Activated T-cell treated with anti-CD3 and anti-CD28 coated beads, Interleukin-2, amount 50 U/mL, for 72 hours (primary cell): ENCODE measurements around the gene ILF2. TPM values are rescaled to one million over a fixed set of nuclear protein-coding genes. Genes with fewer than 3 reads are reported as not detected.
"Not testable (repeated sequence)": the region's sequence is repeated elsewhere in the genome, so short reads cannot be mapped to it uniquely, and the experiment has no call there.

Experiments
- ATAC-seq, 2 donors: fragments of 150-1000 bp; cut with Tn5 transposase; replicated peaks in 1 of 2; 2 replicates each; pipeline ENCODE4 v1.10.0; 2021; ENCODE audit warnings: moderate library complexity in 2 of 2, mild to moderate bottlenecking in 1 of 2
- DNase-seq, 2 donors: peaks; one replicate each; pipeline ENCODE4 v3.0.0; 2021 to 2022; ENCODE audit warnings: mixed read lengths in 1 of 2
- H3K27ac Mint-ChIP-seq: one replicate; pipeline ENCODE4 v1.8.0; 2022; ENCODE audit warnings: mild to moderate bottlenecking, moderate library complexity, mixed read lengths
- H3K27me3 Mint-ChIP-seq: one replicate; pipeline ENCODE4 v1.8.0; 2022; ENCODE audit warnings: low read depth, mixed read lengths
- H3K36me3 Mint-ChIP-seq, 2 donors: one replicate each; pipeline ENCODE4 v1.8.0; 2022; ENCODE audit warnings: mixed read lengths in 2 of 2, mild to moderate bottlenecking in 1 of 2; ENCODE audit not compliant: insufficient read depth in 2 of 2
- H3K4me1 Mint-ChIP-seq: one replicate; pipeline ENCODE4 v1.8.0; 2022; ENCODE audit warnings: low read depth, mixed read lengths
- H3K4me3 Mint-ChIP-seq, 2 donors: one replicate each; pipeline ENCODE4 v1.8.0; 2022; ENCODE audit warnings: mild to moderate bottlenecking in 2 of 2, mixed read lengths in 2 of 2, moderate library complexity in 2 of 2
- H3K9me3 Mint-ChIP-seq, 2 donors: one replicate each; pipeline ENCODE4 v1.8.0; 2022; ENCODE audit warnings: mixed read lengths in 2 of 2
- total RNA-seq, 2 donors: library from RNA; stranded (reverse); gene quantifications; one replicate each; pipeline ENCODE4 v1.2.3, GENCODE V29; 2022

The ILF2 gene
- total RNA-seq = 100 to 1,000 TPM; 245 to 312 TPM

DNA sequence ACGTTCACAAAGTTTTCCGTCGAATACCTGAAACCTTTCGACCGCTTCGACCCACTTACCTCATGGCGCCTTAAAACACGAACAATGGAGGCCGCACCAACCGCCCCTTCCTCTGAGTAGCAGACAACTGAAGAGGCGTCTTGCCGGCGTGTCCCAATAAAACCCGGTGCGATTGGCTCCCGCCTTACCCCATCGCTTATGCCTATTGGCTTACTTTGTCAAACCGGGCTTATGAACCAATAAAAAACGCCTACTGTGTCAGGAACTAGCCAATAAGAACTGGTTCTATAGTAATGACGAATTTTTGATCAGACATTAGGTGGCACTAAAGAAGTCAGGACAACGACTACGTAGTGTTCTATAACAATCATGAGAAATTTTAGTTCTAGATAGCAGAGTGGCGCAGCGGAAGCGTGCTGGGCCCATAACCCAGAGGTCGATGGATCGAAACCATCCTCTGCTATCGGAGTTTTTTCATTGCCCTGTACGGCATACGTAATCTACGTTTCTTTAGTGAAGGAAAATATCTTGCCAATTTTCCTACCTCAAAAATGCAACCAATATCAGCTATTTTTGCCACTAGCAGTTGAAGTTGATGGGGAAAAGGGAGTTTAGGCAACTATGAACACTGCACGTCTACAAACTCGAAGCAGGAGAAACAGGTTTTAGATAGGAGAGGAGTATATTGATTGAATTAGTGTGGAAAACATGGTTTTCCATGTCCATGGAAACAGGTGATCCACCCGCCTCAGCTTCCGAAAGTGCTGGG is at the start of gene ILF2:
Gene ILF2 (minus strand): TSS at position 135 of the 769 bp plus-strand sequence. CDS start 71 bp downstream, at position 64.
- DNase-seq = peak; percentile 94 to 97
- Mint-ChIP-seq H3K4me3 (no peak within 1 kb of the TSS), H3K27me3 (no peaks in the 10 kb centered on the region), H3K36me3 (peaks cover 19 to 37% of the 10 kb centered on the region in 2 donors), H3K27ac (peak within 1 kb of the TSS; percentile 86), H3K4me1 (peaks cover 12% of the 10 kb centered on the region), H3K9me3 (no peaks in the 10 kb centered on the region)
- peak; percentile 91 to 94 for ATAC-seq

DNA sequence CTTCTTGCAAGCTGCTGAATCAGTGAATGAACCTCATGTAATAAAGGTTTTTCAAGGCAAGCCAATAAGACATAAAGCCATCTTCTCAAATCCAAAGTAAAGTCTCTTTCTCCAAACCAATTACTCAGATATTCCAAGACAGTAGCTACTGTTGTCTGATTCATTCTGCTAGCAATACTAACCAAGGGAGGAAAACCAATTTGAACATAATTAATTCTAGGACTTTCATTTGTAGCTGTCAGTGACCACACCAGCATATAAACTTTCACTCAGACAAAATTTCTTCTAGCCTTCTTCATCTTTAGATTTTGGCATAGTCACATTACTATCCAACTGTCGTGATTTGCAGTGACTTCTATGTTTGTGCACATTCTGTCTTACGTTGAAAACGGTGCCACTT is 46.5 kb upstream of the ILF2 start:
- DNase-seq (no peak), ATAC-seq (peak; percentile 89 to 92)
- Mint-ChIP-seq H3K9me3 (no peaks in the 10 kb centered on the region), H3K27me3 (no peaks in the 10 kb centered on the region), H3K36me3 (no peaks in the 10 kb centered on the region), H3K4me3 (no peak overlapping the region), H3K4me1 (peaks cover 16% of the 10 kb centered on the region), H3K27ac (no peak overlapping the region)

DNA sequence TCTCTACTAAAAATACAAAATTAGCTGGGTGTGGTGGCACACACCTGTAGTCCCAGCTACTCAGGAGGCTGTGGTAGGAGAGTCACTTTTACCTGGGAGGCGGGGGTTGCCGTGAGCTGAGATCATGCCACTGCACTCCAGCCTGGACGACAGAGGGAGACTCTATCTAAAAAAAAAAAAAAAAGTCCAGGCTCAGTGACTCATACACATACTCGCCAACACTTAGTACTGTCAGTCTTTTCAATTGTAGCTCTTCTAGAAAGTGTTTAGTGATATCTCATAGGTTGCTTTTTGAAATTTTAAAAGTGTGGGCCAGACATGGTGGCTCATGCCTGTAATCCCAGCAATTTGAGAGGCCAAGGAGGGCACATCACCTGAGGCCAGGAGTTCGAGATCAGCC is 45.4 kb upstream of the ILF2 start:
- peaks cover 16% of the 10 kb centered on the region for H3K4me1 Mint-ChIP-seq
- not testable (repeated sequence) for H3K27ac Mint-ChIP-seq, ATAC-seq, DNase-seq, H3K9me3 Mint-ChIP-seq, H3K36me3 Mint-ChIP-seq, H3K4me3 Mint-ChIP-seq, H3K27me3 Mint-ChIP-seq

DNA sequence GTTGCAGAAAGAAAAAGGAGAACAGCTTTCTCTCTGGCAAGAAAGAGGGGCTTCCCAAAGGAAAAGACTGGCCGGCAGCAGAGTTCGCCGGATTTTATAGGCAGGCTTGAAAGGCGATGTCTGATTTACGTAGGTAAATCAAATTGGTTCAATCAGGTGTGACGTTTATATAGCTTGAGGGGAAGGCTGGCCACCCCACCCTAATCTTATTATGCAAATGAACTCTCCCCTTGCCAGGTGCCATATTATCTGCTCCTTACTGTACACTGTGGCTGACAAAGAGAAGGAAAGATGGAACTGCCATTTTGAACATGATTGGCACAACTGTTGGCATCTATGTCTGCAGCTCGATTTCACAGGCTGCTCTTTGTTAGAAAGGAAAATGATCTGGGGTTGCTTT is 40.2 kb upstream of the ILF2 start:
- H3K36me3 Mint-ChIP-seq = no peaks in the 10 kb centered on the region
- H3K4me1 Mint-ChIP-seq = no peaks in the 10 kb centered on the region
- H3K9me3 Mint-ChIP-seq = no peaks in the 10 kb centered on the region
- no peak for DNase-seq
- no peak overlapping the region for H3K4me3 Mint-ChIP-seq
- no peak for ATAC-seq
- no peak overlapping the region for H3K27ac Mint-ChIP-seq
- no peaks in the 10 kb centered on the region for H3K27me3 Mint-ChIP-seq

DNA sequence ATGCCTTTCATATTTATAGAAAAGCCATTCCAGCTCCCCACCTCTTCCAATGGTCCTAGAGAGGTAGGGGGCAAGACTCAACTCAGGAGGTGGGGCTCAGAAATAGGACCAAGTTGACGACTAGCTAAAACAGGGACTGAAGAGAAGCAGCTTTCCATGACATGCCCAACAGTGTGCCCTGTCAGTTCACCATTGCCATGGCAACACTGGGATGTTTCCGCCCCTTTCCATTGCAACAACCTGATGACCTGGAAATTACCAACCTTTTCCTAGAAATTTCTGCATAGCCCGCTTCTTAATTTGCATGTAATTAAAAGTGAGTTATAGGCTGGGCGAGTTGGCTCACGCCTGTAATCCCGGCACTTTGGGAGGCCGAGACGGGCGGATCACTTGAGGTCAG is 34.7 kb upstream of the ILF2 start:
- ATAC-seq (no peak), DNase-seq (no peak)
- H3K4me3 Mint-ChIP-seq = no peak overlapping the region
- H3K27me3 Mint-ChIP-seq = no peaks in the 10 kb centered on the region
- no peaks in the 10 kb centered on the region for H3K4me1 Mint-ChIP-seq
- no peaks in the 10 kb centered on the region for H3K36me3 Mint-ChIP-seq
- no peak overlapping the region for H3K27ac Mint-ChIP-seq
- H3K9me3 Mint-ChIP-seq = no peaks in the 10 kb centered on the region

DNA sequence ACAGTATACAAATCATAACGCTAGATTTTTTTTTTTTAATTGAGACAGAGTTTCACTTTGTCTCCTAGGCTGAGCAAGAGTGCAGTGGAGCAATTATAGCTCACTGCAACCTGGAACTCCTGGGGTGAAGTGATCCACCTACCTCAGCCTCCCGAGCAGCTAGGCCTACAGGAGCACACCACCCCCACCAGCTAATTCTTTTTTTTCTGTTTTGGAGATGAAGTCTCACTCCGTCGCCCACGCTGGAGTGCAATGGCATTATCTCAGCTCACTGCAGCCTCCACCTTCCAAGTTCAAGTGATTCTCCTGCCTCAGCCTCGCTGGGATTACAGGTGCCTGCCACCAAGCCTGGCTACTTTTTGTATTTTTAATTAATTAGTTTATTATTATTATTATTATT is 29.0 kb upstream of the ILF2 start:
- Mint-ChIP-seq H3K27me3 (no peaks in the 10 kb centered on the region), H3K4me3 (no peak overlapping the region), H3K4me1 (no peaks in the 10 kb centered on the region), H3K36me3 (no peaks in the 10 kb centered on the region), H3K9me3 (no peaks in the 10 kb centered on the region), H3K27ac (no peak overlapping the region)
- DNase-seq = no peak
- no peak for ATAC-seq

DNA sequence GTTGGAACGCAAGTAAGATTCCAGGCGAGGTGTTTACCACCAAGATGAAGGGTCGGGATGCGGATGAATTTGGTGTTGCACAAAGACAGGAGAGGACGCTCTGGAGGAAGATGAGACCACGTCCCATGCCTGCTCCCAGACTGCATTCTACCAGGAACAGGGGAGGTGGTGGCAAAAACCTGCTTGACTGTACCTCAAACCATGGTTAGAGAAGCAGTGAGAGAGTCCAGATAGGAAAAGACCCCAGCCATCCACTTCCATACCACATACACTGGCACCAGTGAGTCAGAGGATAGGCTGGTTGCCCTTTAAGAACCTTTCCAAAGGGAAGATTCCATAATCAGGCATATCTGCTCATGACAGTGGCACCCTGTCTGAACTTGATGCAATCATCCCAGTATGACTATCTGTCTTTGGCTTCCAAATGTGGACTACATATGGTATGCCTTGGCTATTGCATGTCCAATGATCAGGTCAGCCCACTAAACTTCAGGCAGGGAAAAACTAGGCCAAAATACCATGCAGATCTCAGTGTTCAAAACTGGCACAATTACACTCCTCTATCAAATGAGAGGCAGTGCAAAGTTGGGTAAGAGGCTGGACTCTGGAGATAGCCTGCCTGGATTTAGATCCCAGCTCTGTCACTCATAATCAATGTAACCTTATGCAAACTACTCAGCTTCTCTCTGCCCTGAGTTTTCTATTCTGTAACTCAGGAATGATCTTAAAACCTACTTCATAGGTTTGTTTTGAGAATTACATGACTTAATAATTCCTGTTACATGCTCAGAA is 28.3 kb upstream of the ILF2 start:
- DNase-seq (no peak), ATAC-seq (no peak)
- Mint-ChIP-seq H3K4me3 (no peak overlapping the region), H3K4me1 (no peaks in the 10 kb centered on the region), H3K27me3 (no peaks in the 10 kb centered on the region), H3K36me3 (no peaks in the 10 kb centered on the region), H3K27ac (no peak overlapping the region), H3K9me3 (no peaks in the 10 kb centered on the region)

DNA sequence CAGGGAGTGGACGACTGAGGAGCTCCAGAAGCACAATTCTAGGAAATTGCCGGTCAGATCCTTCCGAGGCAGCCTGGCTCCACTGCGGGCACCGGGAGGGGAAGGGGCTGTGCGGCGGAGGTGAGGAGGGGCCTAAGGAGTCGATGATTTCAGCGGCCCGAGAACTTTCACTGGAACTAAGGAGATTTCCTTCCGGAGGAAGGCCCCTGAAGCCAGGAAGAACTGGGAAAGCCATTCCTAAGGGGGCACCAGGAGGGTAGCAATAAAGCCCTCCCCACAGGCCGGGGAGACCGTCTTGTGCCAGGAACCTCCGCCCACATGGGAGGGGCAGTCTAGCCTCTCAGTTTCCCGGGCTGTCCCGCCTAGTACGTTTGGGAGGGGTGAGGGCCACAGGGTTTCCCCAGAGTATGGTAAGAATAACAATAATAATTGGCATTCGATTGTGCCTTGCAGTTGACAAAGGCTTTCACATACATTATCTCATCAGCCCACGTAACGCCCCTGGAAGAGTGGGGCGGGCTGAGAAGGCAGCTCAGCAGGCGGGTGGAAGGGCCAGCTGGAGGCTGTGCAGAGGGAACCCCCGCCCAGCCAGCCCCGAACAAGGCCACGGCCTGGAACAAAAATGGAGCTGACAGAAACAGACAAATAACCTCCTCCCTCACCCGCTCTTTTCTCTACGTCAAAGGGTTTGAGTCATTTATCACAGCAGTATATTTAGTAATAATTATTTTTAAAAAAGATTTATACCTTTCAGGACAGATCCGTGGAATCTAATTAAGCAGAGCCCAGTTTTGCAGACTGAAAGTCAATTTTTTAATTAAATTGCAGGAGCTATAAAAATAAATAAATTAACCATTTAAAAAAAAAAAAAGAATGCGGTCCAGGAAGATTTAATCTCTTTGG is 27.5 kb upstream of the ILF2 start:
- Mint-ChIP-seq H3K4me1 (no peaks in the 10 kb centered on the region), H3K27me3 (no peaks in the 10 kb centered on the region), H3K9me3 (no peaks in the 10 kb centered on the region), H3K36me3 (no peaks in the 10 kb centered on the region), H3K4me3 (no peak overlapping the region), H3K27ac (no peak overlapping the region)
- ATAC-seq (no peak), DNase-seq (no peak)

DNA sequence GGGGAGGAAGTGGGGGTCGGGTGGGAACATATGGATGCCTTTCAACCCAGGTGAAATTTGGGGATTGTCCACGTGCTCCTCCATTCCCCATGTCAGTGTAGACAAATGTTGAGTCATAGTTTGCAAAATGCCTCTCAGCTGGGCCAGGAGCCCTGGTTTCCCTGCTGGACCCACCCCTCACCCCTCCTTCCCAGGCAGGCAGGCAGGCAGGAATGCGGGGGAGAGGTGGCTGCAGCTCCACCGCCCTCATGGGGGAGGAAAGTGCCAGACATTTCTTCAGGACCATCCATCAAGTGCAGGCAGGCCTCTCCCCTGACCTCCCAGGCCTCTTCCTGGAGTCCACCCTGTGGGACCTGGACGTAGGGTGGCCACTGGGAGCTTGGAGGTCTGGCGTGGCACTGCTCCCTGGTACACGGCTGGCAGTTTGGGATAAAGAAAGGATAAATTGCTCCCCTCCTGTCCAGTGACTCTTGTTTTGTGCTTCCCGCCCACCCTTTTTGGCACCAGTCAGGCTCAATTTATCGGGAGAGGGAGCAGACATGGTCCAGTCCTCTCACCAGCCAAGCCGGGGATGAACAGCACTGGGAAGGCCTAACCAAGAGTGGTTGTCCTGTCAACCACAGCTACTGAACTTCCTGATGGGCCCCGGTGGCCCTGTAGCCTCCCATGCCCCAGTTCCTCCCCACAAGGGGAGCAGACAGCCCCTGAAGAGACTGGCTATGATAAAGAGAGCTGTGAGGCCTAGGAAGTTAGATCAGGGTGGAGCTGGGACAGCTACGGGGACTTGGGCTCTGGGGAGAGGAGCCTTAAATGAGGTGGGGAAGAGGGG is 26.6 kb upstream of the ILF2 start:
- ATAC-seq (no peak), DNase-seq (no peak)
- Mint-ChIP-seq H3K9me3 (no peaks in the 10 kb centered on the region), H3K27ac (no peak overlapping the region), H3K27me3 (no peaks in the 10 kb centered on the region), H3K4me1 (no peaks in the 10 kb centered on the region), H3K4me3 (no peak overlapping the region), H3K36me3 (no peaks in the 10 kb centered on the region)

DNA sequence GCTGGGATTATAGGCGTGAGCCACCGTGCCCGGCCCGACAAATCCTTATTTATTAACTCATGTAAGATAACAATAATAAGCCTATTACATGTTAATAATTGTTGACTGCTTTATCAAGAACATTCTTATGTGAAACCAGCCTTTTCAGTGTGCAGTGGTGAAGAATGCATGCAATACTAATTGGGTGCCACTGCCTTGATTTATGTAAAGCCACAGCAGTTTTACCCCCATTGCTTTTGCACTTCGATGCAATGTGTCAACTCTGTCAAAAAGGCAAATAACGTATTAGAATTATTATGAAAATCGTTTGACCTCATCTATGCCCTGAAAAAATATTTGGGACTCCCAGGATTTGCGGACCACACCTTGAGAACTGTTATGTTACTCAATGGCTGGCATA is 25.9 kb upstream of the ILF2 start:
- H3K27me3 Mint-ChIP-seq = no peaks in the 10 kb centered on the region
- H3K36me3 Mint-ChIP-seq = no peaks in the 10 kb centered on the region
- no peaks in the 10 kb centered on the region for H3K9me3 Mint-ChIP-seq
- ATAC-seq (no peak), DNase-seq (no peak)
- H3K4me3 Mint-ChIP-seq = no peak overlapping the region
- H3K4me1 Mint-ChIP-seq = no peaks in the 10 kb centered on the region
- no peak overlapping the region for H3K27ac Mint-ChIP-seq

DNA sequence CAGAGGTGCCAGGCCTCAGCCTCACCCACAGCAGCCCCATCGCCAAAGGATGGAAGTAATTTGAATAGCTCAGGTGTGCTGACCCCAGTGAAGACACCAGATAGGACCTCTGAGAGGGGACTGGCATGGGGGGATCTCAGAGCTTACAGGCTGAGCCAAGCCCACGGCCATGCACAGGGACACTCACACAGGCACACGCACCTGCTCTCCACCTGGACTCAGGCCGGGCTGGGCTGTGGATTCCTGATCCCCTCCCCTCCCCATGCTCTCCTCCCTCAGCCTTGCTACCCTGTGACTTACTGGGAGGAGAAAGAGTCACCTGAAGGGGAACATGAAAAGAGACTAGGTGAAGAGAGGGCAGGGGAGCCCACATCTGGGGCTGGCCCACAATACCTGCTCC is 22.7 kb upstream of the ILF2 start:
- ATAC-seq = no peak
- Mint-ChIP-seq H3K36me3 (no peaks in the 10 kb centered on the region), H3K9me3 (no peaks in the 10 kb centered on the region), H3K27me3 (no peaks in the 10 kb centered on the region), H3K4me3 (no peak overlapping the region), H3K27ac (no peak overlapping the region), H3K4me1 (no peaks in the 10 kb centered on the region)
- no peak for DNase-seq

DNA sequence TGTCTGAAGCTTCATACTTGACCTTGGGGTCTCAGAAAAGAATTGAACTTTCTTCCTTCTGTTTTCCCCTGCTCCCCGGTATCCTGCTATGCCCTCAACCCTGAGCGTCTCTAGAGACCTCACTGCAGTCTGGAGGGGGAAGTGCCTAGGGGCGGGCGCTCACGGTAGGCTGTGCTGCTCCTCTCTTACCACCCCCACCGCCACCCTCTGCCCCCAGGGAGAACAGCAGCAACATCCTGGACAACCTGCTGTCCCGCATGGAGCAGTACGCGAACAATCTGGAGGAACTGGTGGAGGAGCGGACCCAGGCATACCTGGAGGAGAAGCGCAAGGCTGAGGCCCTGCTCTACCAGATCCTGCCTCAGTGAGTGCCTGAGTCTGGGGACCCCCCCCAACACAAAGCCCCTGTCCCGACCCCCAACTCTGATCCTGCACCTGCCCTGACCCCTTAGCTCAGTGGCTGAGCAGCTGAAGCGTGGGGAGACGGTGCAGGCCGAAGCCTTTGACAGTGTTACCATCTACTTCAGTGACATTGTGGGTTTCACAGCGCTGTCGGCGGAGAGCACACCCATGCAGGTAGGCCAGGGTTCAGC is 18.0 kb upstream of the ILF2 start:
- Mint-ChIP-seq H3K4me3 (no peak overlapping the region), H3K36me3 (no peaks in the 10 kb centered on the region), H3K27ac (no peak overlapping the region), H3K9me3 (no peaks in the 10 kb centered on the region), H3K4me1 (no peaks in the 10 kb centered on the region), H3K27me3 (peaks cover 12% of the 10 kb centered on the region)
- DNase-seq = no peak
- ATAC-seq = no peak
